Gastroesophageal sphincter (tissue), 3 donors: ENCODE data around the gene C19orf38.

Source experiments
- POLR2A ChIP-seq, 2 donors: fragments of 450-650 bp; IDR thresholded peaks; one replicate each; pipeline ENCODE4 v1.6.1; 2017; ENCODE audit warnings: antibody characterized with exemption in 2 of 2, mild to moderate bottlenecking in 2 of 2, moderate library complexity in 1 of 2
- TF ChIP-seq, protein P1 (sequence below), 4 experiments: fragments of 200-600 bp in 2 of 4; fragments of 450-650 bp in 2 of 4; sonication (generic) in 1 of 4; IDR thresholded peaks; one replicate each; pipeline ENCODE4 v1.5.1; 2017 to 2019; ENCODE audit warnings: antibody characterized with exemption in 4 of 4, mild to moderate bottlenecking in 2 of 4, moderate library complexity in 2 of 4

DNA sequence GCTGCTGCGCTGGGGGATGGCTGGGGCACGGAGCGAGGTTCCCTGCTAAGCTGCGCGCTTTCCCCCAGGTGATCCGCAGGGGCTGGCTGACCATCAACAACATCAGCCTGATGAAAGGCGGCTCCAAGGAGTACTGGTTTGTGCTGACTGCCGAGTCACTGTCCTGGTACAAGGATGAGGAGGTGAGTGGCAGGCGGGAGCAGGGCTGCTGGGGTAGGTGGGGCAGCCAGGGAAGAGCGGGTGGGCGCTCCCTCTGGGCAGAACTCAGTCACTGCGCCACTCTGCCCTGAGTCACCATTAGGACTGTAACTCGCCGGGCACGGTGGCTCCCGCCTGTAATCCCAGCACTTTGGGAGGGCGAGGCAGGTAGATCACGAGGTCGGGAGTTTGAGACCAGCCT lies 36.0 kb upstream of the C19orf38 start:
- TF ChIP-seq, protein P1, sequence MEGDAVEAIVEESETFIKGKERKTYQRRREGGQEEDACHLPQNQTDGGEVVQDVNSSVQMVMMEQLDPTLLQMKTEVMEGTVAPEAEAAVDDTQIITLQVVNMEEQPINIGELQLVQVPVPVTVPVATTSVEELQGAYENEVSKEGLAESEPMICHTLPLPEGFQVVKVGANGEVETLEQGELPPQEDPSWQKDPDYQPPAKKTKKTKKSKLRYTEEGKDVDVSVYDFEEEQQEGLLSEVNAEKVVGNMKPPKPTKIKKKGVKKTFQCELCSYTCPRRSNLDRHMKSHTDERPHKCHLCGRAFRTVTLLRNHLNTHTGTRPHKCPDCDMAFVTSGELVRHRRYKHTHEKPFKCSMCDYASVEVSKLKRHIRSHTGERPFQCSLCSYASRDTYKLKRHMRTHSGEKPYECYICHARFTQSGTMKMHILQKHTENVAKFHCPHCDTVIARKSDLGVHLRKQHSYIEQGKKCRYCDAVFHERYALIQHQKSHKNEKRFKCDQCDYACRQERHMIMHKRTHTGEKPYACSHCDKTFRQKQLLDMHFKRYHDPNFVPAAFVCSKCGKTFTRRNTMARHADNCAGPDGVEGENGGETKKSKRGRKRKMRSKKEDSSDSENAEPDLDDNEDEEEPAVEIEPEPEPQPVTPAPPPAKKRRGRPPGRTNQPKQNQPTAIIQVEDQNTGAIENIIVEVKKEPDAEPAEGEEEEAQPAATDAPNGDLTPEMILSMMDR (IDR thresholded peaks at IDR 0.05), result no peak
- TF ChIP-seq POLR2A (IDR thresholded peaks at IDR 0.05), result no peak
